Neural cell (in vitro differentiated cells): ENCODE measurements around the gene LARGE1.

Experiments
- EP300 ChIP-seq: fragments of 450-650 bp; conservative IDR thresholded peaks from 2 replicates; pipeline ENCODE4 v1.6.1; 2014; ENCODE audit warnings: antibody characterized with exemption, mild to moderate bottlenecking, moderate library complexity; ENCODE audit not compliant: poor library complexity, severe bottlenecking
- EZH2 ChIP-seq: fragments of 200-600, 300-800 bp; shearing (Covaris generic), sonication (generic); IDR thresholded peaks from 2 replicates; pipeline ENCODE4 v1.6.1; 2014; ENCODE audit warnings: antibody characterized with exemption, low read length, borderline replicate concordance, mild to moderate bottlenecking; ENCODE audit not compliant: insufficient read depth, poor library complexity, severe bottlenecking
- MXI1 ChIP-seq: fragments of 450-650 bp; conservative IDR thresholded peaks from 2 replicates; pipeline ENCODE4 v1.6.1; 2014; ENCODE audit warnings: antibody characterized with exemption, mild to moderate bottlenecking; ENCODE audit not compliant: poor library complexity, severe bottlenecking
- POLR2AphosphoS5 ChIP-seq: IDR thresholded peaks from 2 replicates; pipeline ENCODE4 v1.6.1; 2012
- RAD21 ChIP-seq: fragments of 450-650 bp; conservative IDR thresholded peaks from 2 replicates; pipeline ENCODE4 v1.6.1; 2014; ENCODE audit warnings: antibody characterized with exemption, mild to moderate bottlenecking, moderate library complexity
- SMC3 ChIP-seq: fragments of 450-650 bp; conservative IDR thresholded peaks from 2 replicates; pipeline ENCODE4 v1.6.1; 2014; ENCODE audit warnings: antibody characterized with exemption, mild to moderate bottlenecking, moderate library complexity; ENCODE audit not compliant: poor library complexity
- TAF1 ChIP-seq: IDR thresholded peaks from 2 replicates; pipeline ENCODE4 v1.6.1; 2012; ENCODE audit warnings: low read depth
- TF ChIP-seq, protein P1 (sequence below): fragments of 450-650 bp; IDR thresholded peaks from 2 replicates; pipeline ENCODE4 v1.5.1; 2014; ENCODE audit warnings: antibody characterized with exemption, mild to moderate bottlenecking, moderate library complexity; ENCODE audit not compliant: poor library complexity, severe bottlenecking

GRCh38 chr22:33657670-33658069 lies 262.6 kb downstream of the LARGE1 start:
- TF ChIP-seq, protein P1, sequence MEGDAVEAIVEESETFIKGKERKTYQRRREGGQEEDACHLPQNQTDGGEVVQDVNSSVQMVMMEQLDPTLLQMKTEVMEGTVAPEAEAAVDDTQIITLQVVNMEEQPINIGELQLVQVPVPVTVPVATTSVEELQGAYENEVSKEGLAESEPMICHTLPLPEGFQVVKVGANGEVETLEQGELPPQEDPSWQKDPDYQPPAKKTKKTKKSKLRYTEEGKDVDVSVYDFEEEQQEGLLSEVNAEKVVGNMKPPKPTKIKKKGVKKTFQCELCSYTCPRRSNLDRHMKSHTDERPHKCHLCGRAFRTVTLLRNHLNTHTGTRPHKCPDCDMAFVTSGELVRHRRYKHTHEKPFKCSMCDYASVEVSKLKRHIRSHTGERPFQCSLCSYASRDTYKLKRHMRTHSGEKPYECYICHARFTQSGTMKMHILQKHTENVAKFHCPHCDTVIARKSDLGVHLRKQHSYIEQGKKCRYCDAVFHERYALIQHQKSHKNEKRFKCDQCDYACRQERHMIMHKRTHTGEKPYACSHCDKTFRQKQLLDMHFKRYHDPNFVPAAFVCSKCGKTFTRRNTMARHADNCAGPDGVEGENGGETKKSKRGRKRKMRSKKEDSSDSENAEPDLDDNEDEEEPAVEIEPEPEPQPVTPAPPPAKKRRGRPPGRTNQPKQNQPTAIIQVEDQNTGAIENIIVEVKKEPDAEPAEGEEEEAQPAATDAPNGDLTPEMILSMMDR, result no peak
- TF ChIP-seq POLR2AphosphoS5, result no peak
- no peak for TF ChIP-seq EZH2
- TF ChIP-seq RAD21, result no peak
- TF ChIP-seq EP300, result no peak
- TF ChIP-seq SMC3, result no peak
- TF ChIP-seq TAF1, result no peak
- no peak for TF ChIP-seq MXI1
